NCI-H2227 (cell line): Measurements from ENCODE around the gene FAM13C.

Experiments used
- DNase-seq: peaks from one replicate; lab custom pipeline; 2025; ENCODE audit not compliant: unreplicated experiment; lab: John Stamatoyannopoulos, UW

The FAM13C gene

DNA sequence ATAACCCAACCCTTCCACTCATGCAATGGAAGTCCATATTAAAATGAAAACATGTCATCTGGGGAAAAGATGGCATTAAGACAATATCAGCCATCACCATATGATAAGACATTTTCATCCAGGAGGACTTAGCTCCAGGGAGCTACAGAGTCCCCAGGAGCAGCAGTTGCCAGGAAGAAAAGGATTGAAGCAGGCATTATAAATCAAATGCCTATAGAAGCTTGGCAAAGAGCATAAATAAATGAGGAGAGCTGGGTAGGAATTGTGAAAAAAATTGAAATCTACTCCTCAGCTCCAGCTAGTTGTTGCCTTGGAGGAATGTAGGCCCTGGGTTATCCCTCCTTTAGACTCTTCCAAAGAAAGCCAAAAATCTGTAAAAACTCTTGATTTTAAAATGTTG lies 42.5 kb downstream of the FAM13C start:
- no peak for DNase-seq

DNA sequence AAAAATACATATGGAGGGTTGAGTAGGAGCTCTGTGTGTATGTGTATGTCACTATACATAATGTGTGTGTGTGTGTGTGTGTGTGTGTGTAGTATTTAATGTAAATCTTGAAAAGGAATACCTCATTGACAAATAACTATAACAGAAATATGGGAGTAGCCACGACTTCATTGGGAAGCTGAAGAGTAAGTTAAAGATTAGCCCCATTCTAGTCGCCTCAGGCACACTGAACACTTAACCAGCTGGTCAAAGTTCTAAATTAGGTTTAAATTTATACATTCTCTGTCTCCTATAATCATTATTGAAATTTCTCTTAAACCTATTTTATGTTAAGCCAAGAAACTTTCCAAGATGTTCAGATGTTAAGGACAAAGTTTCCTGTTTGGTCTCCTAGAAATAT lies 45.3 kb downstream of the FAM13C start:
- no peak for DNase-seq

DNA sequence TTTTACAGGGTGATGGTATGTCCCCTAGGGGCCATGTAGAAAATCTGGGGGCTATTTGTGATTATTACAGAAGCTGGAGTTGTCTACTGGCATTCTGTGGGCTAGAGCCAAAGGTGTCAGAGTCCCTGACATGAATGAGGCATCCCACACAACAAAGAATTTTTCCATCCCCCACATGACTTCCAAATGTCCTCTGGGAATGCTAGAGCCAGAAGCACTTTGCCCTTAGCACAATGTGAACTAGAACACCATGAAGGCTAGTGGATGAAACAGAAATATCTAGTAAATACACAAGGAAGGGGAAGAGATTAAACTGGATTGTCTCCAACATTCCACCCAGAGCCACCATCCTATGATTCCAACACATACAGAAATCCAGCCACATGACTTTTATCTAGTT lies 46.9 kb downstream of the FAM13C start:
- DNase-seq = no peak

DNA sequence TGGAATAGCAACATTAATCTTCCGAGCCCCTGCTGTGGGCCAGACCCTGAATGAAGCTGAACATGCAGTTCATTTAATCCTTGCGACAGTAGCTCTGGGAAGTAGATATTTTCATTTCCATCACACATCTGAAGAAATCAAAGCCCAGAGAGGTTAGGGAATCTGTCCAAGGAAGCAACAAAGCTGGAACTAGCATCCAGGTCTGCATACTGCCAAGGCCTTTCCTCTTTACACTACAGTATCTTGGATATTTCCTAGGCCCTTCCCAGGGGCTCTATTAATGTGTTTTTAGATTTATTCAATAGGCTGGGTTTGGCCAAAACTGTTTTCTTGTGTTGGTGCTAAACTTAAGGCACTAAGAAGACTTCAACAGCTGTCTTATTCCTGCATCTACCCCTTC lies 48.1 kb downstream of the FAM13C start:
- DNase-seq = no peak

DNA sequence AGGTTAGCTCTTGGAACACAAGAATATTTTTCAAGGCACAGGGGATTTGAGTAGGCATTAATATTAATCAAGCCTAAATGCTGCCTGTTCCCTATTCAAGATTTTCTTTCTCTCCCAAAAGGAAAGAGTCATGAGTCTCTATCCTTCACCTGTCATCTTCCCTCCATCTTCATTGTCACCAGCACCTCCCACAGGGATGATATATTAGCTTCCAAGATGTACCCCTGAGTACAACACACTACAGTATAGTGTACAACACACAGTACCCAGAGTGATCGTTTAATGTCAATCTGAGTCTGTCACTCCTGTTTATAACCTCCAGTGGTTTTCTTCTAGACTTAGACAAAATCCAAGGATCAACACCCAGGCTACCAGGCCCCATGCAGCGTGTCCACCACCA lies 50.1 kb downstream of the FAM13C start:
- no peak for DNase-seq

DNA sequence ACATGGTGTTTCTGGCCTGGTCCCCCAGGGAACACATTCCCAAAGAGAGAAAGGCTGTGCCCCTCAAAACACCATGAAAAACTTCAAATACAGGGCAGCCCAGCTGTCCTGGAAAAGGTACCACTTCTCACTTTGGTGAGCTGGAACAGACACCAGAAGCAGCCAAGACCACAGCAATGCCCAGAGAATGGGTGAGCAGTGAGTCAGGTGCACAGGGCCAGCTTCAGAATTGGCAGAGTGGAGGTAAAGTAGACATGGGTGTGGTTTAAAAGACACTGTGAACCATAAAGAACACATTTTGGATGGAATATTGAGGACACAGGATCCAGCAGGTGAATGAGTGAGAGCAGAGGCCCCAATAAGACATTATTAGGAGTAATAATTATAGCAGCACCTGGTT lies 51.3 kb downstream of the FAM13C start:
- no peak for DNase-seq

DNA sequence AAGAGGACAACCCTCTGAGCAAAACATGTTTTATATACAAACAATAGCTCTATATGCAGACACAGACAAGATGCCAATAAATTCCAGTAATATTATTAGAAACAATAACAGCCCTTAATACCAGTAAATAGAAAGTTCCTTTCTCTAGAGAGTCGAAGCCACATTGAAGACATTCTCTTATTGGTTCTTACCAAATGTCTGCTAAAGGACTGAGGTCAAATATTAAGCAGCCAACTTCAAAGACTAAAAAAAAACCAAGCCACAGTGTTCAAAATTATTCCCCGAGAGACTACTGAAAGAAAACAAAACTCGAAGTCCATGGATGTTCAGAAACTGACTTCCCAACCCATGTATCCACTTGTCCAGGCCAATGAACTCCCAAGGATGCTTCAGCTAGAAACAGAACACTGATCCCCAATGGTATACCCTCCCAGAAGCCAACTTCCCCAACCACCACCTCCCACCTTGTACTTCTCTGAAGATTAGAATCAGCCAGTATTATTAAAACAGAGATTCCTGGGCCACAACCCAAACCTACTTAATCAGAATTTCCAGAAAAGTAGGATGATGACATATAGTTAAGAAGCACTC lies 51.9 kb downstream of the FAM13C start:
- no peak for DNase-seq

DNA sequence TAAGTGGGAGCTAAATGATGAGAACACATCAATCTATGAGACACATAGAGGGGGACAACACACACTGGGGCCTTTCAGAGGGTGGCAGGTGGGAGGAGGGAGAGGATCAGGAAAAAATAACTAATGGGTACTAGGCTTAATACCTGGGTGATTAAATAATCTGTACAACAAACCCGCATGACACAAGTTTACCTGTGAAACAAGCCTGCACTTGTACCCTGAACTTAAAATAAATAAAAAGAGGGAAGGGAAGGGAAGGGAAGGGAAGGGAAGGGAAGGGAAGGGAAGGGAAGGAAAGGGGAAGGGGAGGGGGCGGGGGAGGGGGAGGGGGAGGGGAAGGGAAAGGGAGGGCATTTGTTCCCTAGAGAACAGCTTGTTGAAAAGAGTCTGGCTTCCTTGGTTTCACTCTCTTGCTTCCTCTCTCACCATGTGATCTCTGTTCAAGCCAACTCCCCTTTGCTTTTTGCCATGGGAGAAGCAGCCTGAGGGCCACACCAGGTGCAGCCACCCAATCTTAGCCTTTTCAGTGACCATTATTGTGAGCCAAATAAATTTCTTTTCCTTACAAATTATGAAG lies 57.7 kb downstream of the FAM13C start:
- DNase-seq = no peak

DNA sequence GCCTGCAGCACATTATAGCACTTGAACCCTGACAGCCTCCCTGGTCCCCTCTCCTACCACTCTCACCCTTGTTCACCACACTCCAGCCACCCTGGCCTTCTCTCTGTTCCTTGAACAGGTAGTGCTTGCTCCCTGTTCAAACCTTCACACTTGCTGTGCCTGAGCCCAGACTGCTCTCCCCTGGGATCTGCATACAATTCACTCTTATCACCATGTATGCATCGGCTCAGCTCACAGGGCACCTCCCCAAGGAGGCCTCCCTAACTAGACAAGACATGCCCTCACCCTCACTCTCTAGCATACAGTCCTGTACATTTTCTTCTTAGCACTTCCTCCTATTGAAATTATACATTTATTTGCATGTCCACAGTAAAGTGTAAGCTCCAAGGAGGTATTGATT lies 59.3 kb downstream of the FAM13C start:
- no peak for DNase-seq

DNA sequence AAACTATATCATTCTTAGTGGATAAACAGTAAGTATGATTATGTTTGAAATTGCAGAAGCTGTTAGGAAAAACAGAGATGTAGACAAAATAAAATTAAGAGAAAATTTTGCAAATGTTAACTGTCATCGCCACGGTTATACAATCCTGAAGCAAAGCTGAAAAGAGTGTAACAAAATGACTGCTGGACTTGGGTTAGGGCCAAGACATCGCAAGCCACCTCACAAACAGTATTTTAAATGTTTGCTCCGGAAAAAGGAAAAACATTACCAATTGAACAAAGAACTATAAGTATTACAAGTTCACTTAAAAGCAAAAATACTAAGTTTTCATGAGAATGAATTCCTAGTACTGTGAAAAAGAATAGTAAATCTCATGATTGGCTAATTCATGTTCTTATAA lies 60.0 kb downstream of the FAM13C start:
- no peak for DNase-seq

DNA sequence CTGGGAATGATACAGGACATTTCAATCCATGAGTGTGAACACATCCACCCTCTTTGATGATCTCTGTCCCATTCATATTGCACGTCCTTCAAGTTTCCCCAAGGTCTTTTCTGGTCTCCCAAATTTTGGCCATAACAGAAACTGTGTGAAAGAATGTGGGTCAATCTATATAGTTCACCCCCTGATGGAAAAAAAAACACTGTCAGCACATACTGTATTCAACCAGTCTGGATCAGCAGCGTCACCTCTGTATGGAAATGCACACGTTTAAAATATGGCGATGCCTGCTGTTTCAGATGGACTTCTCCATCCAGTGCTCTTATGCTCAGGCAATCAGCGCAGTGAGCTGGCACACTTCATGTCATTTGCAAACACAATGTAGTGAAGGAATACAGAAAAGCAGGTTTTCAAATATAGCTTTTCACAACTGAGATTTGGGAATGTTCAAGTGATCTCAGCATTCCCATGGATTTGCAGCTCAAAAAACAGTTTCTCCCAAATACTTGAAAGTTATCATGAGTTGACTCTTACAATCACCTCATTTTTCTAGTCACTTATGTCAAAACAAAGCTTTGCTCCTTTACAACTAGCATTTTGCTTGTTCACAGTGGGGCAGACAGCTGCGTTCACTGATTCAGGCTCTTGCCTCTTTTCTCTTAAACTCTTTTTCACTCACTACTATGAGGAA lies 61.1 kb downstream of the FAM13C start:
- DNase-seq = no peak

DNA sequence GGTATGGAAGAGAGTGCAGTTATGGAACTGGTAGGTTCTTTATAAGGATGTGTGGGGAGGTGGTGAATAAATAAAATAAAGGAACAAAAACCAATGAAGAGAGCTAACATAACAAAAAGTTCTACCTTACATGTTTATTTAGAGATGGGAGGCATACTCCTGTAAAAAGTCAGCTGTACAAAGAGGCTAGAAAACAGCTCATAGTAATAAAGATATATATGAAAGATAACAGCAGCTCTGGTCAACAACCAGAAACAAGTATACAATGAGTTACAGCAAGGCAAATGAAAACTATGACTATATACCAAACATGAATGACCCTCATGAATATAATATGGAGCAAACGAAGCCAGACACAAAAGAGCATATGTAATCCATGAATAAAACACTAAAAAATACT lies 62.0 kb downstream of the FAM13C start:
- DNase-seq = no peak

DNA sequence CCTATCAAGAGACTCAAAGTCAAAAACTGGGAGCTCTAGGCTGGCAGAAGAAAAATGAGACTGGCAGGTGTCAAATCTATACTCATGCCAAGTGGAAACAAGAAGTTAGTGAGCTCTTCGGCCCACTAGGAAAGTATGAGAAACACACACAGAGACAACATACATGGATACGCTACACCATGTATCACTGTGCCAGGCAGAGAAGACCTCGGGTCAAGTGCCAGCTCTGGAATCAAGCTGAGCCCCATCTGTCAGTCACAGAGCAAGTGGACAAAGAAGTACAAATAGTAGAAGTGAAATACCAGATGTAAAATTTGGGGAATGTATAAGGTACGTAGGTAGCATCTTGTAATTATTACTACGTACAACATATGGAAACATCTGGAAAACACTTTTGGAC lies 62.4 kb downstream of the FAM13C start:
- no peak for DNase-seq

DNA sequence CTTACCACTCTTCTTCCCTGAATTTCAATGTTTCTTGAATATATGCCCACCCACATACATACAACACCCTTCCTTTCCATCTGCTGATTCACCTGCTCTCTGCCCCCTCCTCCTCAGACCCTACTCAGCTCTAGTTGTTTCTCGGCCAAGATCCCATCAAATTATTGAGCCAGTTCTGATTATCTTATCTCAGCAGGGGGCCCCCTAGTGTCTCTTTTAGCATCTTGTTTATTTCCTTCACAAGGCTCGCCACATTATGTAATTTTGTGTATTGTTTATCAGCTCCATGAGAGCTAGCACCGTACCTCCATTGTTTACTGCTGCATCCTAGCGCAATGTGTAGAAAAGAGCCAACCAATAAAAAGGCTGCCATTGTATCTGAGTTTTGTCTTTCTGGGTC lies 71.9 kb downstream of the FAM13C start:
- no peak for DNase-seq

DNA sequence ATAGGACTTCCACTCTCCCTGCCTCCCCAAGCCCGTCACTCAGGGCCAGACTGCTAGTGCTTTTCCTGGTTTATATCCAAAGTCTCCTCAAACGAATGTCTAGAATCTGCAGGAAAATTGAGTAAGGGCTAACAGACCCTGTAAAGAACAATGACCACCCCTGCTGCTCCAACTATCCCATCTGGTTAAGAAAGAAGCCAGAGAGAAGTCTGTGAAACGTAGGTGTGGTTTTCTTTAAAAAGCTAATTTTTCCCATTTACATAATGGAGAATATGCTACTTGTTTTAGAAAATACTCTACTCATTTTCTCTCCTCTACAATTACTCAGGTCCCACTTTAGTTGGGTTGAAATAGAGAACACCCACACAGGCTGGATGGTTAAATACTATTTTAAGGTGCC lies 72.5 kb downstream of the FAM13C start:
- no peak for DNase-seq

DNA sequence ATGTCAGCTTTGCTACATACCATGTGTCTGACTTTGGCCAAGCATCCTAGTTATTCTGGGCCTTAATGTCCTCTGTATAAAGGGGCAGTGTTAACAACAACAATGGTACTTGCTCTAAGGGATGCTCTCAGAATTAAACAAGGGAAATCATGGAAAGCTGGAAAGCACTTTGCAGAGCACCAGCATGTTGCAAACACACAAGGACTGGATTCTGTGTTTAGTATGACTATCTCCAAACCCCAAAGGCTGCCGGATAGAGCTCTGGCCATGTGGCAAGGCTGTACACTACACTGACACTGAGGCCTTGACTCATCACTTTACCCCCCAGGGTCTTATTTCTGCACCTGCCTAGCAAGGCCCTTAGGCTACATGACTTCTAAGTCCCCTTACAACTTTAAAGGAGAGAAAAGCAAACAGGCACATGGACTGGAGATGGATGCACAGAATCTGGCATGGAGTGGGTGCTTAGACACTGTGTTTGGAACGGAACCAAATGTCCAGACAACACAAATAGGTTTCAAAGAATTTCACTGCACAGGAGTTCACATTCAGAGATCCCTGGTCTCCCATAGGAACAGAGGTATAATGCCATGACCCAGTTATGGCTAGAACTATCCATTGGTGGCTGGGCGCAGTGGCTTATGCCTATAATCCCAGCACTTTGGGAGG lies 74.6 kb downstream of the FAM13C start:
- DNase-seq = no peak

DNA sequence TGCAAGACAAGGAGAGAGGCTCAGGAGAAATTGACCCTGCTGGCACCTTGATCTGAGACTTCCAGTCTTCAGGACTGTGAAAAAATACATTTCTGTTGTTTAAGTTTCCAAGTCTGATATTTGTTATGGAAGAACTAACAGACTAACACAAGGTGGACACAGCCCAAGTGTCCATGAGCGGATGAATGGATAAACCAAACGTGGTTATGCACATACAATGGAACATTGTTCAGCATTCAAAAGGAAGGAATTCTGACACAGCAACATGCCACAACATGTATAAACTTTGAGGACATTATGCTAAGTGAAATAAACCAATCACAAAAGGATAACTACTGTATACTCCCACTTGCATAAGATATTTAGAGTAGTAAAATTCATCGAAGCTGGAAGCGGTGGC lies 76.5 kb downstream of the FAM13C start:
- no peak for DNase-seq

DNA sequence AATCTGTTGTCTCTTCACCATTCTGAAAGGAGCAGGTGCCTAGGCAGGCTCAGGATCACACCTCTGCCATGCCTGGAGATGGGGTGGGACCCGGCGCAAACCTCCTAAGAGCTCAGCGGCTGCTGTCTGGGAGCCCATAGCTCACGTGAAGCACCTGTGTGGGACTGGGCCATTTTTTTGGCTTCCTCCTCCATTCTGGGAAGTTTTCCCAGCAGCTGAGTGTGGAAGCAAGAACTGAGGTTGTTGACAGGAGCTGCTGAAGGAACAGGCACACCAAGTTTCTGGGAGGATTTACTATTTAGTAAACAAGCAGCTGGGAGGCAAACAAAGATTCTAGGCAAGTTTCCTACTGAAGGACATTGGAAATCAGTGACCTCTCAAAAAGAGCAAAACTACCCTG lies 77.3 kb downstream of the FAM13C start:
- no peak for DNase-seq

DNA sequence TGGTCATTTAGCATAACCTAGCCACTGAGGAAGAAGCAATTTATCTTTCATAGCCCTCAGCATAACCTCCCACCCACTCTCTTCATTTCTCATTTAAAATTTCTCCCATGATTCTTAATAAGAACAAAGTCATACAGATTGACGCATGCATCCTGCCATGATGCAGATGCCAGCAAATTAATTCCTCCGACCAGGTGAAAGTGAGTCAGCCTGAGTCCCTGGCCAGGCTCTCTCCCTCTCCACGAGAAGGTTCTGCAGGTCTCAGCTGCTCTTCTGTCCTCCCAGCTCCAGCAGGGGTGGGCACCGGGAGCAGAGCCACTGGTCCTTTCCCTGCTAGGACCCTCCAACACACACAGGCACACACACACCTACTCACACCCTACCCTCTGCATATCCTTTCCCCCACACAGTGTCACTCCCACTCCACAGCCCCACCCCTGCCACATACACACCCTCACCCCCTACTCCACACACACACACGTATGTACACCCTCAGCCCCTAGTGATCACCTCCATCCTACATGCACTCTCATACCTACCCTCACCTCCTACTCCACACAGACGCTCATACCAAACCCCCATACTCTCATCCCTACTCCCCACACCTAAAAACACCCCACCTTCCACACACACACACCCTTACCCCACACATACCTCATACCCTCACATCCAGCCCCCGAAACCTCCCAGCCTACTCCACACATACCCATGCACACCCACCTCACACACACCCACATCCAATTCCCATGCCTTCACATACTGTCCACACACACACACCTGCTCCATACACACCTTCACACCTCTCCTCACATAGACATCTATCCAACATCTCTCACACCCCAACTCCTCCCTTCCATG lies 78.0 kb downstream of the FAM13C start:
- DNase-seq = no peak

DNA sequence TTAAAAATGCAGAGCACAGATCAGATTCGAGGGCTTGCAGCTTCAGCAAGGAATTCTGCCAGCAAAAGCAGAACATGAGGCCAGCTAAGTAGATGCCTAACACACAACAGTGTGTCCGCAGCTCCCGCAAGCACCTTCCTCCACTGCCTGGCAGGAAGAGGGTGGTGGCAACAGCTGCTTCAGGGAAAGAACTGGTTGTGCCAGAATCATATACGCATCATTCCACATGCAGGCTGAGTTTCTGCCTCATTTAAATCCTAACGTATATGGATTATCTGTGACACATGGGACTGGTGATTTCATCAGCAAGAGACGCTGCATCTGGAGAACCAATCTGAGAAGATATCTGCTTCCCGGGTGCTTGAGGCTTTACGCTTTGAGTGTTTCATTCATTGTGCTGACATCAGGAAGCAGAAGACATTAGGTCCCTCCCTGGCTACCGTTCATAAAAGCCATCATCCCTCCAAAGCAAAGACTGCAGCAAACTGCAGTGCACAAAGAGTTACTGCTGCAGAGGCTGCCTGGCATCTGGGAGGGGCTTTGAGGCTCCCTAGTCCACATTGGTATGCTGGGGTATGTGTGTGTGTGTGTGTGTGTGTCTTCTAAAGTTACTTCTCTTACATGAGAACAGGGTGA lies 78.8 kb downstream of the FAM13C start:
- DNase-seq = no peak

DNA sequence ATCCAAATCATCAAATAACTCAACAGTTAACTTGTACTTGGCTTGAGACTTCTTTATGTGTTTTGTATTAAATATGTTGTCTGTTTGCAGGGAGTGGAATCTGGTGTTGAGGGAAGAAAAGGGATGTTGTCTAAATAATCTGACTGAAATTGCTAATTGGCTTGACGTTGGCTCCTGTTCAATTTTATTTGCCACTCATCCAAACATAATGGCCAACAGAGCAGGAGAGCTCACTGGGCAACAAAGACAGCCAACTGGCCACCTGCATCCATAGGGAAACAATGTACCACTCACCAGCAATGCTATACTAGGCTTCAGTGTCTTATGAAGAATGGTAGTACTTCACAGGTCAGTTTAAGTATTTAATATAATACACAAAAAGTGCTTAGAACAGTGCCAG lies 80.5 kb downstream of the FAM13C start:
- DNase-seq = no peak
